Measurements from ENCODE around the gene VIPR2.
A peak's percentile ranks its signal among the peaks of the same experiment; 100 is the strongest.

VIPR2 gene

DNA sequence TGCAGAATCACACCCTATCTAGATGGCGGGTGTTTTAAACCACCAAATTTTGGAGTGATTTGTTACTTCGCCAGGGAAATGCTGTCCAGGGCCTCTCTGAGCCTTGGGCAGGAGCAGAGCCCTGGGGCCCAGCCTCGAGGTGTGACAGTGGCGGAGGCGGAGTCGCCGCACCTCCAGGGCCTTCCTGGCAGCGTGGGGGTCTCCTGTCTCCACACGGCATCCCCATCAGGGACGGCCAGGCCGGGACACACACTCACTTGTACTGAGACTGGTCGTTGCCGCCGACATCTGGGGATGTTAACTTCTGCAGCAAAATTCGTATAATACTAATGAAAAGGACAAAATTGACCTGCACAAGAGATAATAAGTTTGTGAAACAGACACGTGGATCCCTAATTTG, 110.7 kb downstream of the VIPR2 start:
- DNase-seq = peak in 2 of 10 donors; percentile 75 to 82

DNA sequence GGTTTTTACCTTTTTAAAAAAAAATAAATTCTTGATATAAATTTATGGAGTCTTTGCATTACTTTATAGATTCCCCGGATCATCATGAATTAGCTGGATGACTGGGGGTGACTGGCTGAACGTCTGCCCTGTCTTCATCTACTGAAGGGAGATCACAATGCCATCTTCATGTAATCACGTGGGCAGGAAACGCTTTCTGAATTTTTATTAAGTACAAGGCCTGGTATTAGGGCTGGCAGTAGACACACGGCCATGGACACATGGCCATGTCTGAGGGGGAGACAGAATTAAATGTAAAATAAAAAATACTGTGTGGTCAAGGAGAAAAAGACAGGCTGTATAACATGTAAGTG, 111.2 kb downstream of the VIPR2 start:
- DNase-seq = peak in 1 of 10 donors; percentile 51

More for the DNA sequence above, 110.7 kb downstream of the VIPR2 start:
- intact Hi-C loops (cut with DNase I) = no loop called here

DNA sequence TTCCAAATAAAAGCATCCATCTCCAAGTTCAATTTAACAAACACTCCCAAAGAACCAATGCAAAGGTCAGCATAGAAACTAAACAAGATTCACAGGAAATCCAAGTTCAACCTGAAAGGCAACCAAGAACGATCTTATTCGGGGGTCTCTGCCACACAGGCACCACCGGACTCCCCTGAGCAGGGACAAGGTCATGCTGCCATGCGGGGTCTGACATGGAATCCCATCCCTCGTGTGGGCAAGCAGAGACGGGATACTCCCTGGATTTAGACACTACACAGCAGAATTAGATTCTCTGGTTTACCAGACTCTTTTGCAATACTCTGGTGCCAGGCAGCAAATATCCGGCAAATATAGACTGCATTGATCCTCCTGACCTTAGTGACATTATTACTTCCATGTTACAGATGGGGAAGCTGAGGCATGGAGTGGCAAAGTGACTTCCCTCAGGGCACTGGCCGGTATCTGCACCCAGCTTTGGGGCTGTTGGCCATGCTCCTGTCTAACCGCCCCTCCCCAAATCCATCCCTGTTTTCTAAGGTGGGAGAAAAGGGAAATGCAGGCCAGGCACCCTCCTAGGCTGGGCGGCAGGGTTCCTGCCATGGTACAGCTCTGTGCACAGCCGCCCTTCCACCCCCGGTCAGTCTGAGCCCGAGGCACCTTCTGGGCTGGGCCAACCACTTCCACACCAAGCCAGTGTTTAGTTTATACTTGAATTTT, 111.8 kb downstream of the VIPR2 start:
- peak in 2 of 10 donors; percentile 36 to 43 for DNase-seq
- intact Hi-C loops (cut with DNase I) = no loop called here

More for the DNA sequence above, 111.2 kb downstream of the VIPR2 start:
- intact Hi-C loops (cut with DNase I) = no loop called here

DNA sequence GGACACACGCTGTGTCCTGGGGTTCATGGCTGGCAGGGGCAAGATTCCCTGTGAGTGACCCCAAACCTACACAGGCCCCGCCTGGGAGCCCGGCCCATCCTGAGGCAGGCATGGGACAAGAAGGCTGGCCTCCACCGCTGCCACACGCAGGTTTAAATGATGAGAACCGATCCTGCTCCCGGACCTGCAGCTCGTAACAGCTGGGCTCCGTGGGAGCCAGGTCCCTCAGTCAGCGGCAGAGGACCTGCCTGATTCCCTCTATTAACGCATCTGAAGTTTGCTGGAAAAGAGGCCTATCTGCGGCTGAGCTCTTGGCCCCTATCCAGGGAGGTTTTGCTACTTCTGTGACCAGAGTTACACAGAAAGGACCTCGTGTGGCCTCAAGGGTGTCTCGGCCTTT, 112.3 kb downstream of the VIPR2 start:
- intact Hi-C loops (cut with DNase I) = no loop called here
- DNase-seq = peak in 2 of 10 donors; percentile 57 to 67

- DNase-seq = peak in 2 of 10 donors; percentile 53 to 65
- intact Hi-C loops (cut with DNase I) = no loop called here
Observed at GRCh38 chr7:159031750-159032149, 112.9 kb downstream of the VIPR2 start.

- peak in 3 of 10 donors; percentile 74 to 81 (median 77) for DNase-seq
- intact Hi-C loops (cut with DNase I) = no loop called here
Observed at GRCh38 chr7:159031135-159031701, 113.4 kb downstream of the VIPR2 start.

DNA sequence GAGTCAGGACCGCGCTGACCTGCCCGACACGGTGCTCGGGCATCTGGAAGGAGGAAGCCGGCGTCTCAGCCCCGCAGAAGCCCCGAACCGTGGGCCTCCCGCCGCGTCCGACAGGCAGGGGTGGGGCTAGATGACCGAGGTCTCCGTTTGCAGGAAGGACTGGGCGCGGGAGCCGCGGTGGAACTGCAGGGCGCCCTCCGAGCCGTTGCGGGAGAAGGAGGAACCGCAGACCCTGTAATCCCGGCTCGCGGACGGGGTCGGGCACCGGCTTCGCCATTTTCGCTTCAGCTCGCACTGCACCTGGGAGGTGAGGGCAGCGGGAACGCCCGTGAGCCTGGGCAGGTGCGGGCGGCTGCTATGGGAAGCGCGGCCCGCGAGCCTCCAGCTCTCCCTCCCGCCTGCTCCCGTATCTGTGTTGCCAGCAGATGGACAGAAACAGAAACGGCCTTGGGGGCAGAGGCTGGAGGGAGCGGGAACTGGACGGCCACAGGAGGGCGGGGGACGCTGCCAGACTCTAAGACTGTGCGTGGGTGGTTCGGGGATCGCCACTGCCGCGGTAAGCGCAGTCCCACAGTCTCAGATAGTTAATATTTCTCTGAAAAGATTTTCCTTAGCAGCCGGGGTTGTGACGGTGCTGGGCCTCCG, 114.1 kb downstream of the VIPR2 start:
- intact Hi-C loops (cut with DNase I) = no loop called here
- peak in 8 of 10 donors; percentile 50 to 93 (median 59) for DNase-seq

DNA sequence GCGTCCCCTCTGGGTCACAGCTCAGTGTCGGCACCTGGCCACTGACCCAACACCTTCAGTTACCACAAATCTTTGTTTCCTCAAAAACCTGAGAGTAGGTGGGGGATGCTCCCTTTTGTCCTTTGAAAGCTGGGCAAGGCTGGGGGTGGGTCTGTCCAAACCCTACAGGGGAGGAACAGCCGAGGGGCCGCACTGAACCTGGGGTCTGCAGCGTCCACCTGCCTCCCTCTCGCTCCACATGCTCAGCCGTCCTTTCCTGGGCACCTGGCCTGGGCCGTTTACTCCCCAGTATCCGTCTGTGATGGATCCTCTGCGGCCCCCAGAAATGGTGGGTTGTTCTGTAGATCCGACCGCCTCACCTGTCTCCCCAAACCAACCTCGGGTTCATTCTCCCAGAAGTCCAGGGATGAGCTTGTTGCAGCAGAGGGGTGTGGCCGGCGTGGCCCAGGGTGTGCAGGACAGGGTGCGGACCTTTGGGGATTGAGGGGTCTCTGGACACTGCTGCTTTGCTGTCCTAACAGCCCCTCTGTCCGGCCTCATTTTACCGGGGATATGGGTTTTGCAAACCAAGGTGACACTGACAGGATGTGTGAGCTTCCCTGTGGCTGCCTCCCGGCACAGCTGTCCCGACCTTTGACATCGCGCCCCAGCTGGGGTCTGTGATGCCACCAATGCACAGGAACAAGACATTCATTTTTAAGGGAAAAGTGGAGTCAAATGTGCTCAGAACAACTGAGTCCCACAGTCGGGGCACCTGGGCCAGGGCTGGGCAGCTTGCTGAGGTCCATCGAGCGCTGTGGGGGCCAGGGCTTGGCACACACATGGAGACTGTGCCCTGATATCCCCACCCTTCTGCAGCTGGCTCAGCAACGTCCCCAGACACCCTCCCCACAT, 115.9 kb downstream of the VIPR2 start:
- DNase-seq = peak in 3 of 10 donors; percentile 44 to 69 (median 65)
- intact Hi-C loops (cut with DNase I) = no loop called here

- DNase-seq = peak in 2 of 10 donors; percentile 80 to 90
- intact Hi-C loops (cut with DNase I) = no loop called here
Observed at GRCh38 chr7:159027789-159028507, 116.7 kb downstream of the VIPR2 start.

- peak in 2 of 10 donors; percentile 24 to 78 for DNase-seq
- intact Hi-C loops (cut with DNase I) = no loop called here
Observed at GRCh38 chr7:159027056-159027788, 117.4 kb downstream of the VIPR2 start.

DNA sequence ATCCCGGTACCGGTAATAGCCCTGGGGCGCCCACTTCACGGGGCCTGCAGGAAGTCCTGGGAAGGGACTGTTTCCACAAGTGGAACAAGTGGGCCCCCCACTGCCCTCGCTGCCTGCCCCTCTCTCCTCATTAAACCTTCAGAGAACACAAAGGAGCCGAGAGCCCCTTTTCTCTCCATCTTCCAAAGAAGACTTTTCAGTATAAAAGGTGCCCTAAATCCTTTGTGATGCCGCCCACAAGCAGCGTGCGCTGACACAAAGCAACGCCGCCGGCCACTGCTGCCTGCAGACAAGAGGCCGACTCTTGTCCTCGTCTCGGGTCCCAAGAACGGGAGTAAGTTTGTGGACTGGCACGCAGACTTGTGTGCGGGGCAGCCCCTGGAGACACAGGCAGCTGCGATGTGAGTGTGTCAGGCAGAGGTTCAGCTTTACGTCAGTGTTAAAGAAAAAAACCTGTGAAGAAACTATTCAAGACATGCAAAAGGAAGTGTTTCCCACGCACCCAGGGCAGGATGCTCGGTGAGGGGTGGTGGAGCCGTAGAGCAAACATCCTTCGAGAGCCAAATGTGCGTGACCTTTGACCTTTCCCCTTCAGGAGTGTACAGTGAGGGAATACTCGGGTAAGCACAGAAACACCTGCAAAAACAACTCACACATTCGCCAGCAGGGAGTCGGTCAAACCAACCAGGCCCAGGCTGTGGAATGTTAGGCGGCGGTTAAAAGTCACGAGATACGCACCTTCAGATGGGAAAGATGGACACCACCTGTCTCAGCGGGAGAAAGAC, 118.2 kb downstream of the VIPR2 start:
- intact Hi-C loops (cut with DNase I) = no loop called here
- DNase-seq = peak in 2 of 10 donors; percentile 82 to 83

DNA sequence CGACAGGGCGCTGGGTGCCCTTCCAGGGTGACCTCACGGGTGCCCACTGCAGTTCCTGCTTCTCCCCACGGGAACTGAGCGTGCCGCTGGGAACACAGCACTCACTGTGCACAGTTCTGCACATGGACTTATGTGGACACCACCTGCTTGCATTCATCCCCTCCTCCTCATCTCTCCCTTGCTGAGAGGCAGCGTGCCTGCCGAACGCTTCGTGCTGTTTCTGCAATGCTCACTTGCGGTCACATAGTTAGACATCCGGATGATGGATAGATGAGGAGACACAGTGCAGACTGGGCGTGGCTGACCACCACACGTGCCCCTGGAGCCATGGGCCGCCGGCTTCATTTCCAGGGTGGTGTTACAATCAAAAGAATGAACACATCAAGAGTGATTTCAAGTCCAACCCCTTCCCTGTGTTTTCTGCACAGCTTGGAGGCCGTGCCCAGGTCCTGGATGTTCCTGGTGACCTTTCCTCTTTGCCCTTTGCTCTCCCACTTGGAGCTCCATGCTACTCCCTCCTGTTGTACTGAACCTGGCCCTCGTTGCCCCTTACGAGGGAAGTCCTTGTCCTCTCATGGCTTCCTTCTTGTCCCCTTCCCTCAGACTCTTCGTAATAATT, 119.4 kb downstream of the VIPR2 start:
- peak in 2 of 10 donors; percentile 69 to 82 for DNase-seq
- intact Hi-C loops (cut with DNase I) = no loop called here

DNA sequence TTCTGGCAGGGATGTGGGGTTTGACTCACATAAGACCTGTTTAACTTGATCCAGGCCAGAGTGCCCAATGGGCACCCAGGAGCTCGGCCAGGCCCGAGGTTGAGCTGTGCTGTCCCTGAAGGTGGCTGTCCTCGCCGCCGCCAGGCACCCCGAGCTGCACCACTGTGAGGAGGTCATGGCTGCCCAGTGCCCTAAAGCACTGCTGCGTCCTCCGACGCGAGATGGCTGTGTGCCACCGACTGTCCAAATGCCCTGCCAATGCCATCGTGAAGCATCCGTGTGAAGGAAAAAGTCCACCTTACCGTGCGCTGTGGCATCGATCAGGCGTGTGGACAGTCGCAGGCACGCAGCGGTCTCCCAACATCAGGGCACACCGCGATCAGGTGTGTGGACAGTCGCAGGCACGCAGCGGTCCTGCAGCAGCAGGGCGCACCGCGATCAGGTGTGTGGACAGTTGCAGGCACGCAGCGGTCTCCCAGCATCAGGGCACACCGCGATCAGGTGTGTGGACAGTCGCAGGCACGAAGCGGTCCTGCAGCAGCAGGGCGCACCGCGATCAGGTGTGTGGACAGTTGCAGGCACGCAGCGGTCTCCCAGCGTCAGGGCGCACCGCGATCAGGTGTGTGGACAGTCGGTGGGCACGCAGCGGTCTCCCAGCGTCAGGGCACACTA, 120.3 kb downstream of the VIPR2 start:
- intact Hi-C loops (cut with DNase I) = no loop called here
- peak in 3 of 10 donors; percentile 4 to 55 (median 55) for DNase-seq

DNA sequence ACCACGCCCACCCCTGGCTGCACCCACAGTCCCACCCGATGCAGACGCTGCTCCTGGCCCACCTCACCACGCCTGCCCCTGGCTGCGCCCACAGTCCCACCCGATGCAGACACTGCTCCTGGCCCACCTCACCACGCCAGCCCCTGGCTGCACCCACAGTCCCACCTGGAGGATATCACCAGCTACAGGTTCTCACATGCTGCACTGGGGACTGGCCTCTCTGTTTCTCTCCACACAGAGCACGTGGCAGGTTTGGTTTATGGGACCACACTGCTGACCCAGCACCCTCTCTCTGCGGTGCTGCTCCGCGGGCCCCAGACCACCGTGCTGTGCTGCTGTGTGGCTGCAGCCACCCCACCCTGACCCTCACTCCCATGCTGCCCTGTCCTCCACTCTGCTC, 120.9 kb downstream of the VIPR2 start:
- DNase-seq = peak in 2 of 10 donors; percentile 17 to 69
- intact Hi-C loops (cut with DNase I) = no loop called here

GRCh38 chr7:159023206-159023605, 121.5 kb downstream of the VIPR2 start:
- intact Hi-C loops (cut with DNase I) = no loop called here
- DNase-seq = peak in 3 of 10 donors; percentile 55 to 70 (median 62)

- DNase-seq = peak in 2 of 10 donors; percentile 57 to 76
- intact Hi-C loops (cut with DNase I) = no loop called here
Observed at GRCh38 chr7:159022238-159022993, 122.3 kb downstream of the VIPR2 start.

GRCh38 chr7:159020987-159021386, 123.7 kb downstream of the VIPR2 start:
- peak in 2 of 10 donors; percentile 39 to 50 for DNase-seq
- intact Hi-C loops (cut with DNase I) = no loop called here
